ENCODE results near the gene PPP4R3C.
"Not testable (repeated sequence)": the region's sequence is repeated elsewhere in the genome, so short reads cannot be mapped to it uniquely, and the experiment has no call there.

PPP4R3C gene

DNA sequence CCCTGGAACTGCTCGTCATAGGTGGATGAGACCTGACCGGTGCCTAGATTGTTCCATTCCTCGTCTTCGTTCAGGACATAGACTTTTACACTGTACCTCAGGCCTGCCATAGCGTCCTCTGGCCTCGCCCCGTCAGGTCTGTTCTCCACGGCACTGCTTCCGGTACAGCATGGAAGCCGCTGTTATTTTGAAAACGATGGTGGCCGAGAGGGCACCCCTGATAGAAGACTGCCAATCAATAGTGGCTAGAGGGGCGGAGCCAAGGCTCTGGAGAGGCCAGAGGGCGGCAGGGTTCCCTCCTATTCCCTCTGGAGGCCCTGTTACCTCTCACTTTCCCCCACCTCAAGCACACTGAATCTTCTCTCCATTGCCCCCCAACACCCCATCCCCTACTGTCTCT lies at the start of gene PPP4R3C:
Gene PPP4R3C, minus strand, starts transcription at position 155 of the 400 bp plus-strand sequence. Its CDS starts 45 bp downstream, at position 110.
- no peak for DNase-seq

DNA sequence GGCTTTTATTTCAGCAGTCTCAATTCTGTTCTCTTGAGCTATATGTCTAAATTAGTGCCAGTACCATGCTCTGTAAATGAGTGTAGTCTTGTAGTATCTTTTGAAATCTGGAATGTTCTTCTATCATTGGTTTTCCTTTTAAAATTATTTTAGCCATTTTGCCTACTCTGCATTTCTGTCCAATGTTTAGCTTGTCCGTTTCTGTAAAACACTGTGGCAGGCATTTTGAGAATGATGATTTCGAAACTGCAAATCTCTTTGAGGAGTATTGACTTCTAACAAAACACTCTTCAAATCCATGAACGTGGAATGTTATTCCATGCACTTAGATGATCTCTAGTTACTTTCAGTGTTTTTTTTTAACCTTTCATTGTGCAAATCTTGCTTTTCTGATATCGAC lies 28.3 kb upstream of the PPP4R3C start:
- no peak for DNase-seq

DNA sequence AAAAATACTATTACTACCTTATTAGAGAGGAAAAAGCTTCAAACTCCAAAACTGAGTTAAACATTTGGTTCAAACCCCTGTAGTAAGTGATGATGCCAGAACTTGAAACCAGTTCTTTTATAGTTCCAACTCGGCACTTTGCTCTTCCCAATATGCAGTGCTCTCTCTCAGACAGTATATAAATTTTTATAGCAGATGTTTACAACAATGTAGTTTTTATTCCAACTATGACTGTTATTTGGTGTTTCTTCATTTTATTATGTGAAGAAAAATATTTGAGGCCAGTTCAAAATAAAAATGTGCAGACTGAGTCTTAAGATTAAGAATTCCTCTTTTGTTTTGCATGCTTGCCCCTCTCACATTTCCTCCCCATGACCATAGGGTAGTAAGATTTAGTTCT lies 2.9 kb upstream of the PPP4R3C start:
- DNase-seq: no peak

DNA sequence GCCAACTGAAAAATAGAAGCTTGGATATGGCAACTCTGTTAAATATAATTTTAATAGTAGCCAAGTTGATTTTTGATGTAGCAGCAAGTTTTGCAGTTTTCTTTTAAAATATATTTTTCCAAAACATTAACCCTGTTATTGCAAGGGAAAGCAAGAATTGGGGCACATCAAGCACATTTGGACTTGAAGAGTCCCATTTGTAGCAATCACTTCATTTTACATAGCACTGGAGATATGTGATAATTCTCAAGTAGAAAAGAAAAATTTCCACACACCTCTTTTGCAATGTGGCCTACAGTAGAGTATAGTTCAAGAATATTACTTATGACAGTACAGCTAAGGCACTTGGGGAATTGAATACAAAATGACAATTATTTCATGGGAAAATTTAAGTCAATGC lies 1.9 kb upstream of the PPP4R3C start:
- no peak for DNase-seq

DNA sequence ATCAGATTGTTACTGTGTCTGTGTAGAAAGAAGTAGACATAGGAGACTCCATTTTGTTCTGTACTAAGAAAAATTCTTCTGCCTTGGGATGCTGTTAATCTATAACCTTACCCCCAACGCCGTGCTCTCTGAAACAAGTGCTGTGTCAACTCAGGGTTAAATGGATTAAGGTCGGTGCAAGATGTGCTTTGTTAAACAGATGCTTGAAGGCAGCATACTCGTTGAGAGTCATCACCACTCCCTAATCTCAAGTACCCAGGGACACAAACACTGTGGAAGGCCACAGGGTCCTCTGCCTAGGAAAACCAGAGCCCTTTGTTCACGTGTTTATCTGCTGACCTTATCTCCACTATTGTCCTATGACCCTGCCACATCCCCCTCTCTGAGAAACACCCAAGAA lies 4.0 kb downstream of the PPP4R3C start:
- DNase-seq: not testable (repeated sequence)

DNA sequence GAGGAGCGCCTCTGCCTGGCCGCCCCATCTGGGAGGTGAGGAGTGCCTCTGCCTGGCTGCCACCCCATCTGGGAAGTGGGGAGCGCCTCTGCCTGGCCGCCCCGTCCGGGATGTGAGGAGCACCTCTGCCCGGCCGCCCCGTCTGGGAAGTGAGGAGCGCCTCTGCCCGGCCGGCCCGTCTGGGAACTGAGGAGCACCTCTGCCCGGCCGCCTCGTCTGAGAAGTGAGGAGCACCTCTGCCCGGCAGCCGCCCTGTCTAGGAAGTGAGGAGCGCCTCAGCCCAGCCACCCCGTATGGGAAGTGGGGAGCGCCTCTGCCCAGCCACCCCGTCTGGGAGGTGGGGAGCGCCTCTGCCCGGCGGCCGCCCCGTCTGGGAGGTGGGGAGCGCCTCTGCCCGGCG lies 4.6 kb downstream of the PPP4R3C start:
- DNase-seq: not testable (repeated sequence)

DNA sequence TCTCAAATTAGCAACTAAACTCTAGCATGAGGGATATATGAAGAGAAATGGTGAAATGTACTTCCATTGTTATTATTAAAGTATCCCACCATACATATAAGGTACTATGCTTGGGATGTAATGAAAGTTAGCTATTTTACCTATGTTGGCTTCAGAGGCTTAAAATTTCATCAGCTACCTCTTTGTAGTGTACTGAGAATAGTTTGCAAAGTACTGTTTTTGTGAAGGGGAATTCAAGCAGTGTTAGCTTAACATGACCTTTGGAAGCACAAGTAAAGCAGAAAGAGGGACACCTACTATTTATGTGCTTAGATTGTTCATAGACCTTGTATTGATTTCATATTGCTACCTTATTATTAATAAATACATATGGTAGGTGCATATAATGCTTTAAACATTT lies 11.8 kb downstream of the PPP4R3C start:
- no peak for DNase-seq

DNA sequence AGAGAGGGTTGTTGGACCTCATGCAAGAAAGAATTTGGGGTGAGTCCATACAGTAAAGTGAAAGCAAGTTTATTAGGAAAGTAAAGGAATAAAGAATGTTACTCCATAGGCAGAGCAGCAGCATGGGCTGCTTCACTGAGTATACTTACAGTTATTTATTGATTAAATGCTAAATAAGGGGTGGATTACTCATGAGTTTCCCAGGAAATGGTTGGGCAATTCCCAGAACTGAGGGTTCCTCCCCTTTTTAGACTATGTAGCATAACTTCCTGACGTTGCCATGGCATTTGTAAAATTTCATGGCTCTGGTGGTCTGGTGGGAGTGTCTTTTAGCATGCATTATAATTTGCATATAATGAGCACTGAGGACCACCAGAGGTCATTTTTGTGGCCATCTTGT lies 16.7 kb downstream of the PPP4R3C start:
- no peak for DNase-seq

DNA sequence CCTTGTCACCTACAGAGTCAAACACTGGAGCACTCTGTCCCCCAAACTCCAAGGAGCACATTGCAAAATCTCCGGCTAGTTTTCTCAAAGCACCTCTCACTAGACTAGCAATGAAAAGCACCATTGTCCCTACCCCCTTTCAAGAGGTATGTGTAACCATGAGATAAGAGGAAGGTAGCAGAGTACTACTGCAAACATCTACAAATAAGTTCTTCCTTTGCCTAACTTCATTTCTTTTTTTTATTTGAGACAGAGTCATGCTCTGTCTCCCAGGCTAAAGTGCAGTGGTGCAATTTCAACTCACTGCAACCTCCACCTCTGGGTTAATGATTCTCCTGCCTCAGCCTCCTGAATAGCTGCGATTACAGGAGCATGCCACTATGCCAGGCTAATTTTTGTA lies 17.7 kb downstream of the PPP4R3C start:
- no peak for DNase-seq

DNA sequence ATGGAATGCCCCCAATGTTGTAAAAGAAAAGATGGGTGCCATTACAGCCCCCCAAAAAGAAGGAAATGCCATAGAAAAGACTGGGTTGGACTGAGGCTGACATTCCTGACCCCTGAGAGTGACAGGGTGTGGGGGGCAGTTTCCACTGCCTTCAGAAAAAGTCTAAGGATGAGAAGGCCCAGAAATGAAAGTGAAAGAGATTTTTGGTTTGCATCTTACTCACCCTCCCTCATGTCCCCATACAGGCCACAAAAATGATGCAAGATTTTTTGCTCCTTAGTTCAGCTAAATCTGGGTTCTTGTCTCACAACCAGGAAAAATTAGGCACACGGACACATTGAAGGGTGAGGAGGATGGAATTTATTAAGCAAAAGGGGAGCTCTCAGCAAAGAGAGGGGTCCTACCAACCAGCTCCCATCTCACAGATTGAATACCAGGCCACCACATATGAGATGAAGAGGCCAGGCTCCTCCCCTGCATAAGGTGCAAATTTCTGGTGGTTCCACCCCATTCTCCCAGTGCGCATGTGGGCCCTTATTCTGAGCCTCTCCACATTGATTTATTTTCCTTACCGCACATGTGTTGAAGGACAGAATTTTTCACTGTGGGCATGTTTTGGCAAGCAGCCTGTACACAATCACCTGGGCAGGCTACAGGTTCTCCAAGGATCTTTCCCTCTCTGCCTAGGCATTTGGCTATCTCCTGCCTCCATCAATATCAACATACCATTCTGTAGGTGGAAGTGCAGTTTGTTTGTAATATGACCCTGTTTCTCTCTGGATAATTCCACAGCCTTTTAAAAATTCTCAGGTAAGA lies 18.8 kb downstream of the PPP4R3C start:
- no peak for DNase-seq

DNA sequence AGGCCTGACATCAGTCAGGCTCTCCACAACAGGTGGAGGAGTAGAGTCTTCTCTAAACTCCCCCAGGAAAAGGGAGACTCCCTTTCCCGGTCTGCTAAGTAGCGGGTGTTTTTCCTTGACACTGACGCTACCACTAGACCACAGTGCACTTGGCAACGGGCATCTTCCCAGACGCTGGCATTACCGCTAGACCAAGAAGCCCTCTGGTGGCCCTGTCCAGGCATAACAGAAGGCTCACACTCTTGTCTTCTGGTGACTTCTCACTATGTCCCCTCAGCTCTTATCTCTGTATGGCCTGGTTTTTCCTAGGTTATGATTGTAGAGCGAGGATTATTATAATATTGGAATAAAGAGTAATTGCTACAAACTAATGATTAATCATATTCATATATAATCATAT lies 20.7 kb downstream of the PPP4R3C start:
- not testable (repeated sequence) for DNase-seq

DNA sequence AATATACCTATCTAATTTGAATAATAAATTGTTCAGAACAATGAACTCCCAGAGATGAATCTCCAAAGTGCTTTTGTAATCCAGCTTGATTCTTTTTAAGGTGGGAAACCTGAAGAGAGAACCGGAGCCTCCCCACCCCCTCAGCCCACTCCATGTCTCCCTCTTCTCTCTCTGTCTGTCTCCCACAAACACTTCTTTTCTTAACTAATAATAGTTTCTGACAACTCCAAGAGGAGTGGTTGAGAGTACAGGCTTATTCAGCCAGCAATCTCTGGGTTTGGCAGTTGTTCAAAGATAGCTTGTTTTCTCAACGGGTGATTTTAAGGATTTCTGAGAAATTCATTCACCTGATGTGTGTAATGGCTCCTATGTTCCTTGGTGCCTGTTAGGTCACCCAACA lies 23.4 kb downstream of the PPP4R3C start:
- no peak for DNase-seq

DNA sequence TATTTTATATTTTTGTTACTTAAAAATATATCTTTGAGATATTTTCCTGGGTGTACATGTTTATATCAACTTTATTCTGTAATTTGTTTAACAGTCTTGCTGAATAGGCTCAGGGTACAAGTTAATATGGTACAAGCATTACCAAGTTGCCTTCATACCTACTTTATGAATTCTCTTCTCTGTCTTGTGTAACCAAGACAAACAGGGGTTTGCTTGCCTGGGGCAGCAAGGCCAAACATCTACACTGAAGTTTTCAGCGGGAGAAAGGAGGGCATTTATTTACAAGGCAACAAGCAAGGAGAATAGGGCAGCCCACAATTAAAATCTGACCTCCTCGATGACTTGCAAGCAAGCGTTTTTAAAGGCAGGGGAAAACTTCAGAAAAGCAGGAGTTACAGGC lies 24.2 kb downstream of the PPP4R3C start:
- no peak for DNase-seq

DNA sequence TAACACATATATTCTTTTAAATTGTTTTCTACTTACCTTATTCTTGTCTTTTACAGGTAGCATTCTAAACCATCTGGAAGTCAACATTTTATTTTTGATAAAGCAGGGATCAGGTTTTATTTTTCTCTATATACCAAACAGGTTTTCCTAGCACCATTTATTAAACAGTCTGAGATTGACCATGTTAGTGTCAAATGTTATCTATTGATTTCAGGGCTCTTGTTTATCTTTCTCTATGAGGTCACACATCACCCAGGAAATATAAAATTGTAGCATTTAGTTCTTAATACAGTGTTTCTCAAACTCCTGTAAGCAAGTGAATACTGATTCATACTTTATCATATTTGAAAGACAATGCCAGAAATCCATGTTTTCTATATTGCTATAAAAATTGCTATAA lies 28.1 kb downstream of the PPP4R3C start:
- DNase-seq: no peak

All from COR-L47 (cell line).